ENCODE measurements around the gene ATG5.

The ATG5 gene

DNA sequence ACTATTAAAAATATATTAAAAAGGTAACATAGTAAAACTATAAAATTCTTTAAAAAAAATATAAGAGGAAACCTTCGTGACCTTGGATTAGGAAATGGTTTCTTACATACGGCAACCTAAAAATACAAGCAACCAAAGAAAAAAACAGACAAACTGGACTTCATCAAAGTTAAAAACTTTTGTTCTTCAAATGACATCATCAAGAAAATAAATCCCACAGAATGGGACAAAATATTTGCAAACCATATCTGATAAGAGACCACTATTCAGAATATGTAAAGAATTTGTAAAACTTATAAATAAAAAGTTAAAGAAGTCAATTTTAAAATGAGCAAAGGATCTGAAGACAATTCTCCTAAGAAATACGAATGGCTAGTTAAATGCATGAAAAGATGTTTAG, 110.0 kb downstream of the ATG5 start:
- DNase-seq = no peak

DNA sequence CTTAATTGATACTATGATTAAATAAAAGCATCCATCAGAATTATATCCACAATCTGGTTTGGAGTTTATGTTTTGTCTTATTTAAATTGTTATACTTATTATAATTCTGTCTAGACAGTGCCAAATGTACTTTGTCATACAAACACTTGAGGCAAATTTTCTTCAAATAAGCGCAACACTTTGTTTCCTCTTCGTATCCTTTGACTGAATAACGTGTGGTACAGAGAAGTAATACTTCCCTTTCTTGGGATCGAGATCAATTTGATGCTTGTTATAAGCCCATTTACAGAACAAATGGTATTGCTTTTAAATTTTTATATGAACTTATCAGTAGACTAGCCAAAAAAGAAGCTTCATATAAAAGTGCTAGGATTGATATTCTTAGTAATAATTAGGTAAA, 111.0 kb downstream of the ATG5 start:
- DNase-seq = no peak

DNA sequence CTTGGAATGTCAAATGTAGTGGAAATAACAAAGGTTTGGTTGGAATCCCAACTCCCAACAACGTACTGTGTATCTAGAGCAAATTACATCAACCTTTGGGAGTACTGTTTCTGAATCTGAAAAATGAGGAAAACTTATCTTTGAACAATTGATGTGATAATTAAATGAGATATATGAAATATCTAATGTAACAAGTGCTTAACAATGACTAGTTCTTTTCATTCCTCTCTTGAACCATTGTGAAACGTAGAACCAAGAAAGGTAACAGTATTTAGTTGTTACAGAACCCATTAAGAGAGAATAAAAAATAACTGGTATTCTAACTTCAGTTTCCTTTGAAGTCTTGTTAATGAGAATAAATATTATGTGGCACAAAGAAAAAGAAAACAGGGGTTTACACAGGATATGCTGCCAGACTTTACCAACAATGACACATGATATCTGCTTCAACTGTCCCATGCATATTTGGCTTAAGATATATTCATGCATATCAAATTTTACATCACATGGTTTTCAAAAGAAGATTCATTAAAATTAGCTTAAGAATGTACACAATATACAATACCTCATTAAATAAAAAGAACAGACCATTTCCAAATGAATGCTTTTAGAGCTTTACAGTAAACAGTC, 111.8 kb downstream of the ATG5 start:
- DNase-seq = no peak

DNA sequence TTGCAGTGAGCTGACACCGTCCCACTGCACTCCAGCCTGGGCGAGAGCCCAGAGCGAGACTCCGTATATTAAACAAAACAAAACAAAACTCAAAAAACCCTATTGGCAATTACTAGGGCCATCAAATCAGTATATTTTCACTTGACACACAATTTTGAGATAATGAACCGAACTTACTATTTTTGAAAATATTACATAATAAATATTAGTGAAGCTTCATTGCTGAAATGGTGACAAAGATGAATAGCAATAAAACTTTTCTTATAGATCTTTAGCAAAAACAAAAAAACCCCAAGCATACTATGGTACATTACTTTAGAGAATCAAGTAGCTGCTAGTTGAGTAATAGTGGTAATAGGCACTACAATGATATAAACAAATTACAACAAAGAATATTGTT, 113.0 kb downstream of the ATG5 start:
- DNase-seq = no peak

DNA sequence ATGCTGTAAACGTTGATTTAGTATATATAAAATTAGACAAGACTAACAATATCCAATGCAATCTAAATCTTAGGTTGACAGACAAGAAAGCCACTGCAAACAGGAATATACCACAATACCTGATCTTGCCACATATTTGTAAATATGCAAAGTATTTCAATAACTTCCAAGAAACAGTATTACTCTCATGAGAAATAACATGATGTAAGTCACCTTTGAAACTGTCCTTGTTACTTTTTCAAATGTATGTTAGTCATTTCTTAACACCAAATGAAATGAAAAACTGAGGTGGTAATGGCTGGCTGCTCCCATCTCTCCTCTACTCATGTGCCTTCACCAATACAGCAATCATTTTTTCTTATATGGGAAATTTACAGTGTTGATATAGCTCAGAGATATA, 118.7 kb downstream of the ATG5 start:
- no peak for DNase-seq

DNA sequence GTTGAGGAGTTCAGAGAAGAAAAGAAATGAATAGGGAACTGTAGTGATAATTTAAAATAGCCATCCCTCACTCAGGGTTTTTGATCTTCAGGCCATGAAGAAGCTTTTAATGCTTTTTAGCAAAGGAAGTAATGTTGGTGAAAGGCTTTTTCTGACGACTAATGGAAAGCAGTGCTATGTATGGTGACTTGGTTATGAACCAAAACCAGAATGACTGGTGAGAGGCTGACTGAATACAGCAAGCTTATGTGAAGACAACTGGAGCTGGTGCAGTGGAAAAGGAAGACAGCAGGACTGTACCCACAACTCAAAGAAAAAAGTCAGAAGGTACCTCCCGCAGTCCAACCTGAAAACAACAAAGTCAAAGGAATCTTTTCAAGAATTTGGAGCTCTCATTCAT, 120.6 kb downstream of the ATG5 start:
- no peak for DNase-seq

DNA sequence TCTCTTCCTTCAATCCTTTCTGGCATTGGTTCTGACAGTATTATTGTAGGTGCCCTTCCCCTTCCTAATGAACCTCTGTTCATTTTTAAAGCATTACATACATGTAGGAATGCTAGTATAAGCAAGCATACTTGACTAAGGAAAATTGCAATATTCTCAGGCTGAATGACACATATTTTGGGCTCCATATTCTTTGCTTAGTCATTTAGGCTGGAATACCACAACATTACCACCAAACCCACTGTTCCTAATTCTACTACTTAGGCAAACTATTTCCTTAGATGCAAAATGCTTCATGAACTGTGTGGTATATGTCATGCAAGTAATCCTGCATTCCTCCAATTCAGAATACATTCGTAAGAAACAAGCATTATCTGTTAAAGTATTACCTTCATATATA, 125.6 kb downstream of the ATG5 start:
- no peak for DNase-seq

DNA sequence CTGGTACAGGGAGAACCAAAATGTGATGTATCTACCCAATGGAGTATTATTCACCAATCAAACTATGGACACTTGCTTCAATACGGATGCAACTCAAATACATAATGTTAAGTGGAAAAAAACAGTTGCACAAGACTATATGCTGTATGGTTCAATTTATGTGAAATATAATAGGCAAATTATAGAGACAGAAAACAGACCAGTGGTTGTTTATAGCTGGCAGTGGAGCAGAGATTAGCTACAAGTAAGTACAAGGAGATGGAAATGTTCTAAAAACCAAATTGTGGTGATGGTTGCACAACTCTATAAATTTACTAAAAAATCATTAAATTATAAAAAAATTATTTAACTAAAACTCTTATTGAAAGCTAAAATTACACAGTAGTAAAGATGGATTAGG, 126.2 kb downstream of the ATG5 start:
- no peak for DNase-seq

DNA sequence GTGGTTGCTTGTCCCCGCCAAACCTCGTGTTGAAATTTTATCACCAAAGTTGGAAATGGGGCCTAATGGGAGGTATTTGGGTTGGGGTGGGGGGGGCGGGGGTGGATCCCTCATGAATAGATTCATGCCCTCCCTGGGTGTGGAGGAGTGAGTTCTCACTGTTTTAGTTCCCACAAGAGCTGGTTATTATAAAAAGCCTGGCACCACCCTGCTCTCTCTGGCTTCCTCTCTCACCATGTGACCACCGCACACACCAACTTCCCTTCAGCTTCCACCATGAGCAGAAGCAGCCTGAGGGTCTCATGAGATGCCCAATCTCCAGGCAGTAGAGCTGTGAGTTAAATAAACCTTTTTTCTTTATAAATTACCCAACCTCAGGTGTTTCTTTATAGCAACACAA, 128.1 kb downstream of the ATG5 start:
- DNase-seq = no peak

DNA sequence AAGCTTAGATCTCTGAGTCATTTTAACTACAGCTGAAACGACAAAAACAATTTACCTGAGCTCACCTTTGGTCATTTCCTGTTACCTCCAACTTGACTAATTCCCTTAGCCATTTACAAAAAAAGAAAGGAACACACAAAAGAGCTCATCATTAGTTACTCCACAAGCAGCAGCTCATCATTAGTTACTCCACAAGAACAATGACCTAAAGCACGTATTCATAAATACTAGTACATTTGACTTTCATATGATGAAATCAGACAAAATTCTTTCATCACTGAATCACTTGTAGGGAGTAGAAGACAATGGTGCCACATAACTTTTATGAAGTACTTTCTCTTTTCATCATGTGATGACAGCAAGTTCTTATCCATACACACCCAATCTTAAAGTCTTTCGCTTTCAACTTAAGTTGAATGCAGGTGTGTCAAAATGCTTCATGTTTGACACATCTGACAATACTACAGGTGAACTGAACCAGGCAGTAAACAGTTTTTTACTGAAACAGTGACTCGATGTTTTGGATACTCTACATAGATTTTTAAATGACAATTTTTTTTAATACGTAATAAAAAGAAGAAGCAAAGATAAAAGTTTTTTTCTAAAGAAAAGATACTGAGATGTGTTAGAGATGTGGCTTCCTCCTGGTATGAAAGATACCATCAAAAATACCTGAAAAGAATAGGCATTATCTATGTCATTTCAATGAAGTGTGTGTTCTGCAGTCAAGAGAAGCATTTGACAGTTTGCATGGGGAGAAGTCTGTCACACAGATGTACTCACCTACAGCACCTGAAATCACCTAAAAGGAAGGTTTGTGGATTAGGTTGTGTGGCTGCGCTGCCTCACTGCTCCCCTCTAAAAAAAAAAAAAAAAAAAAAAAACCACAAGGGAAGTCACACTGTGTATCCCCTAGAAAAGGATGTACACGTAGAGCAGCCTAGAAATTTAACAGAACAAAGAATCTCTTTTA, 130.3 kb downstream of the ATG5 start:
- no peak for DNase-seq

DNA sequence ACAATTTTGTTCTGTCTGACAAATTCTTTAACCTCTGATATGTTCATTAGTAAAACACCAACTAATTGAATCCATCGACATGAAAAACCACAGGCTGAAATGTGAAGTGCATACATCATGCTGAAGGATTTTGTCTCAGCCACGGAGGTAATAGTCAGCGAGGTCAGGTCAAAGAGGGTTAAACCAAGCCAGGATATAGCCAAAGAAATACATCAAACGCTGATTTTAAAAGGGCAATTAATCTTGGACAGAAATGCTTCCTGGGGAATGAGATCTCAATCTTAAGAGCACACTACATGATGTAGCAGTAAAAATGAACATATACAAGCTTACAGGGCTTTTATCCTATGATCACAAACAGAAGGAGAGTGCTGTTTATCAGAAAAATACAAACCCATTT, 132.7 kb downstream of the ATG5 start:
- DNase-seq = no peak

DNA sequence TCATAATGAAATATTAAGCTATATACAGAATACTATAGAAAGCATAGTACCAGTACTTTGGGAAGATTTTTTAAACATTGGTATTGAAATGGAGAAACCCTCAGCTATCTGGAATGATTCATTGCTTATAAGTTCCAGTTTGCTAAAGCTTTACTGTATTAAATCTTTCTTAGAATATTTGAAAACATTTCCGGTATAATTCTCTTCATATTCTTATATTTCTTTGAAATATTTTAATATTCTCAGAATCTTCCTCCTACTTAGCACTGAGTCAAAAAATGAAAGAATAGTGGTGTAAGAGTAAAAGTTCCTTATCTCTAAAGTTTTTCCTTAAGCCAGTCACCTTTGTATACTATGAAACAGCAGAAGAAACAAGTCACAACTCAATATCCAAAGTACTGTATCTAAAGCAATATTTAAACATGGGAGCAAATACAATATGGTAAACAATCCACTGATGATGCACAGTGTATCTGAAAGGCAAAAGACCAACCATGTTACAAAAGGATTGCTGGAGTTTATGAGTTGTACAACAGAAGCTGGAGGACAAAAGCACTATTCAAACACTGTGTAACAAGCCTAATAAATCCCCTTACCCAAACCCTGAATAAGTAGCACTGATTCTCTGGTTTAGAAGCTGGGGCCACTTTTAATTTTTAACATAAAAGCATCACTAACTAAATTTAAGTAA, 137.3 kb downstream of the ATG5 start:
- no peak for DNase-seq

DNA sequence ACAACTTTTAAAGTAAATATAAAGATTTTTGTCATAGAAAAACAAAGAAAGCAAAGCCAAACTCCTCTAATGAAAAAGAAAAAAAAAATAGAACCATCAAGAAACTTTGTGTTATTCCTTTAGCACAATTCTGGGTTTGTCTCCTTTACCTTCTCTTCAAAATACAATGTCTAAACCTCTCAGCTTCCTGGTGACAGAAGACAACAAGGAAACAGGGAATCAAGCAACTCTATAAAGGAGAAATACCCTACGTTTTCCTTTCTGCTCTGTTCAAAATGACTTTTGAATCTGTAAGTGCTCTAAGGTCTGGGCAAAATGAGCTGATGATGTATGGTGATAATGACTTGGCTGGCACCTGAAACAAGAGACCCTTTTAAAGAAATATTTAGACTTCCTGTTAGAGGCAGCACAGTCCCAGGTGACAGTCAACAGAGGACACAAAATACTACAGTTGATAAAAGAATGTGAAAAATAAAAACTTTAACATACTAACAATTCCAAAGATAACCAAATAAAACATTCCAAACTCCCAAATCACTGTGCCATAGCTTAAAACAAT, 138.1 kb downstream of the ATG5 start:
- DNase-seq = no peak

DNA sequence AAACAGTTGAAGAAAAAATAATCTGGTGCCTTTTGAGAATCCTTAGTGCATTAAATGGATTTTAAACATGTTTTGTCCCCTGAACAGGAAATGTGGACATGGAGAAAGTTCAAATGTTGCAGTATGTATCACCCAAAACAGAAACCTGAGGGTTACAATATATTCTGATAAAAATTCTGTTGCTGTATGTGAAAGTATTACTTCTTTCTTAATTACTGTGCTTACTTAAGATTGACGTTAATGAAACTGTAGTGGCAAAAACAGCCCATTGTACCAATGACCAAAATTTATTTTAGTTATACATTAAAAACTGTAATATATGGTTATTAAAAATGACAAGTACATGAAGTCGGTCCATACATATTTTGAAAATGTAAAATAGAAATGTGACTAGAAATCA, 138.8 kb downstream of the ATG5 start:
- DNase-seq = no peak

DNA sequence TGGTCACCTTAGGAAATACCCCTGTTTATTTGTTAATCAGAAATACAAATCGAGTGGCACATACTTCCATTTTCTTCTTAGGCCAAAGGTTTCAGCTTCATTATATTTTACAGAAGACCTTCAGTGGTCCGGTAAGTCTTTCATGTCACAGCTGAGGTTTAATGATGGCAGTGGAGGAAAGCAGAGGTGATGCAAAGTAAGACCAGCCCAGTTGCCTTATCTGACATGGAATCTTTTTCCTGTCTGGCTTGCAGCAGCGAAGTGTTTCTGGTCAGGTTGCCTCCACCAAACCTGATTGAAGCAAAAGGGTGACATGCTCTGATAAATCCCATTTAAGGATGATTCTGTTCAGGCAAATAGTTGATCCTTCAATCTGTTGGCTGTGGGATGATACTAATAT, 139.4 kb downstream of the ATG5 start:
- DNase-seq = no peak

DNA sequence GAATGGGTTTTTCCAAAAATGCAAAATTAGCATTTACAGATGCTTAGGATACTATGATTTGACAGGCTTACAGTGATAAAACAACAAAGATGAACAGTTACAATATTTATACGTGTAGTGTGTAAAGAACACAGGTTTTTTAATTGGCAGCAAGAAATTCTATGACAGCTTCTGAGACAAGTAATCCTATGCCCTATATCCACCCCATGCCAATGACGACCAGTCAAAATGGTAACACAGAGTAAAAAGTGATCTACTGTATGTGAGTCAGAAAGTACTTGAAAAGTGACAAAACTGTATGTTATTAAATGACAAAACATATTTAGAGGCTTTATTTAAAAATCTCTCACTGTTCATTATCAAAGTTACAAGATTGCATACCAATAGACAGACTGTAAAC, 139.9 kb downstream of the ATG5 start:
- DNase-seq = no peak

DNA sequence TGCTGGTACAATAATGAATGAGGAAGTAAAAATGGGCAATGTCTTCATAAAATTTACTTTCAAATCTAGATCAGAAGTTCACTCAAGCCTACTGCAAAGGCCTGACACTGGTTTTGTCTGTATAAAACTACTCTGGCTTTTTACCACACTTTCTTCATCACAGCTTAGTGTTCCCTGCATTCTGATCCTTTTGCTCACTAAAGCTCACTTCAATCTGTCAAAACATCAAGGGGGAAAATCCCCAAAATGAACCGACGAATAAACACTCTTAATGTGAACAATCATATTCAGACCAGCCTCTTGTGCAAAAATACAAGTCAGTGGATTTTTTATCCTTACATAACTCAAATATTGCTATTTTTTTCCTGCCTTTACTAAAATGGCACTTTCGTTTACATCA, 140.9 kb downstream of the ATG5 start:
- no peak for DNase-seq

DNA sequence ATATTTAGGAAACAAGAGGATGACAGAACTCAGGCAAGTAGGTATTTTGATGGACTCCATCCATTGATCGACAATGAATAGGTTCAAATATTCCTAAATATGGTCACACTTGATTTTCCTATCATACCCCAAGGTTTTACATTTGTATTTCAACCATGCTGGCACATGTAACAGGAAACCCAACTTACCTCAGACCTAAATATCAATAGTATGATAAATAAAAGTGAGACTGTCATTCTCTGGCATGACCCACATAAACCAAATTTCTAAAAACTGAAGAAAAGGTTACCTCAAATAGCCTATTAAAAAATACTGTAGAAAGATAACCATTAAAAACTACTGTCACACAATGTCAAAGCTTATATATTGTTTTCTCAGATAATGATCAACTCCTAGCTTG, 142.1 kb downstream of the ATG5 start:
- DNase-seq = no peak

DNA sequence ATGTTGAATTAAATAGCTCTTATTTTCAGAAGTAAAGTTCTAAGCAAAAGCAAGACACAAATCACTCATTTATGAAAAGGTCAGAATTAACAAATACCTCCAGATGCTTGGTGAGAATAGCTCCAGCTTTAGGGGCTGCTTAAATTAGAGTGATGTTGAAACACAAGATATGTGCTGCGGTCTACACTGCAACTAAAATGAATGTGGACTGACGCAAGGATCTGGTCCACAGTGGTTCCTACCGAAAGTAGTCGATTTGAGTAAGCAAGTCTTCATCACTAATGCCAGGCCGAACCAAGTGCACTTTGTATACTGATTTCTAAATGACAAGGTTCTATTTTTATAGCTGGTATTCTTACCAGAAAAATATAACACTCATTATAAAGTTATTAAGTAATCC, 143.1 kb downstream of the ATG5 start:
- DNase-seq = no peak

DNA sequence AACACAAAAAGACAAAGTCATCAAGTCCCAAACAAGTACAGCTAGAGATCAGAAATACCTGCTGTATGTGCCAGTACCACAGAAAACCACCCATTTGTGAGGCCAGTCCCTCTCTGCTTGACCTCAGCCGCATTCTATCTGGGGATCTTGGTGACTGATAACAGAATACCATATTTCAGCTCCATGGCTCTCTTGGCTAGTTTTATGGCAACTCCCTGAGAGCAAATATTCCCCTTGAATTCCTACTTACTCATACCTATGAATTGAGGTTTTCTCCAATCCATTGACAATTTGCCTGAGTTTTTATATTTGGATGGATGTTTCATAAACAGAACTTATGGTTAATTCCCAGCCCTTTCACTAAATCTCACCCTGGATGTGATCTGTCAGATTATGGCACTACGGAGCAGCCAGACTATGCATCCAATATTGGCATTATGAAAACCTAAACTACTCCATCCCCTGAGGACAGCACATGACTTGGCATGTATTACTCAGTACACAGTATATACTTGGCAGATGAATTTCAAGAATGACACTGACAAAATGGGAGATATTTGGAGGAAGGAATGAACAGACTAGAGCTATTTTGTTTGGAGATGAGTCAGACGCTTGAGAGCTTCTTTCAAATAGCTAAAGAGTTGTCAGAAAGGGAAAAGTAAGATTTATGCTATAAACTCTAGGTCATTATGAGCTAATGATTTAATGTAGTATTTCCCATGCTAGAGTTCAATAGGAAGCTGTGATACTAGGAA, 143.7 kb downstream of the ATG5 start:
- no peak for DNase-seq

DNA sequence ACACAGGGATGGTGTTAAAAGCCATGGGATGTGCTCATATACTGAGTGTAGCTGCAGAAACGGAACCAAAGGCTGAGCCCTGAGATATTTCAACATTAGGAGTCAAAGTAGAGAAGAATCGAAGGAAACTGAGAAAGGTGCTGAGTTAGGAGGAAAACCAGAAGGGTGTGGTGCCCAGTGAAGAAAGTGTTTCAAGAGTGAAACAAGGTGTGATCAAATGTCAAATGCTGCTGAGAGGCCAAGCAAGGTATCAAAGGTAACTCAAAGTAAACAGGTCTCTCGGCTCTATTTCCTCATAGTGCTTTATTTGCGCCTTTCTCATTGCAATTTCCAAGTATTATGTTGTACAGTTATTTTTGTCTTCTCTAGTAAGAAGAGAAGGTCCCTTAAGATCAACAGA, 145.4 kb downstream of the ATG5 start:
- no peak for DNase-seq

DNA sequence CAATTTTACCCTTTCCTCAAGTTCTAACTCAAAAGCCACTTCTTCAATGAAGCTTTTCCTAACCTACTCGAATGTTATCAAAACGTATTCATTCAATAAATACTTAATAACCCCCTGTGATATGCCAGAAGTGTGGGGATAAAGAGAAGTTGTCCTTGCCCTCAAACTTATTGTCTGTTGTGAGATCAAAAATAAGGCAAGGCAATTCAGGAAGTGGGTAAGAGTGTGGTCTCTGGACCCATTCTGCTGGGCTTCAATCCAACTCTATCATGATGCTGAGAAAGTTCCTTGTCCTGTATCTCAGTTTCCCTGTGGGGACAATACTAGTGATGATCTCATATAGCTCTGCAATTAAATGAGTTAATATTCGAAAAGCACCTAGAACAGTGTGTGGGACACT, 146.7 kb downstream of the ATG5 start:
- DNase-seq = no peak

DNA sequence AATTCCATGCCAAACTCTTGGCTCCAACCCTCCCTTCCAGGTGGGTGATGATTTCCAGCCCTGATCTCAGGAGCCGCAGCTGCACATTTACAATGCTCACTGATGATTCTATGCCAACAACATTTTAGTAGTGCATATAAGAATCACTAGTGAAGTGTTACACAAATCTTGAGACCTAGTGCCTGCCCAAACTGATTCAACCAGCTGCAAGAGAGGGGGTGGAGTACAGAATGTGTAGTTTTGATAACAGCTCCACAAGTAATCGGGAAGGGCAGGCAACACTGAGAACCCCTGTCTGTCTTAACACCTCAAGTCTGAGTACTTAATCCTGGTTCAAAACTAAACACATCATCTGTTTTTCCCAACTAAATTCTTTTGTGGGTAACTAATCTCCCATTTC, 147.8 kb downstream of the ATG5 start:
- no peak for DNase-seq
